Measurements from ENCODE around the gene GATA3.
"Not testable (repeated sequence)": the region's sequence is repeated elsewhere in the genome, so short reads cannot be mapped to it uniquely, and the experiment has no call there.

GATA3 gene

DNA sequence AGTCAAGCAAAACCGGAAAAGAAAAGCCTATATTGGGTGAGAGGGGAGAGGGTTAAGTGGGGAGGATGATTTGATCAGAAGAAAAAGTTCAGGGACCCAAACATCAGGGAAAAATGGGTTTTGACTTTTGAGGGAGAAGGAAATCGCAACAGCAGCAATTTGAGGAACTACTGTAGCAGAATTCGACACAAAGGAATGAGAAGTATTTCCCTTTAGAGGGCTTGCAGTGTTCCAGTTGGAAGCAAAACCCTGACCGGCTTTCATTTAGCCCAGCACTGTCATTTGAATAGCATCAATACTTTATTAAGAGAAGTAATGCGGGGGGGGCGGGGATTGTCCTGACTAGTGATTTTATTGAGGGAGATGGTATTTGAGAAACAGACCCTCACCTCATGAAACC lies 37.2 kb upstream of the GATA3 start:
- TF ChIP-seq ZFX (IDR thresholded peaks at IDR 0.05; ENCODE audit: borderline replicate concordance) = no peak
- TF ChIP-seq, protein P1, sequence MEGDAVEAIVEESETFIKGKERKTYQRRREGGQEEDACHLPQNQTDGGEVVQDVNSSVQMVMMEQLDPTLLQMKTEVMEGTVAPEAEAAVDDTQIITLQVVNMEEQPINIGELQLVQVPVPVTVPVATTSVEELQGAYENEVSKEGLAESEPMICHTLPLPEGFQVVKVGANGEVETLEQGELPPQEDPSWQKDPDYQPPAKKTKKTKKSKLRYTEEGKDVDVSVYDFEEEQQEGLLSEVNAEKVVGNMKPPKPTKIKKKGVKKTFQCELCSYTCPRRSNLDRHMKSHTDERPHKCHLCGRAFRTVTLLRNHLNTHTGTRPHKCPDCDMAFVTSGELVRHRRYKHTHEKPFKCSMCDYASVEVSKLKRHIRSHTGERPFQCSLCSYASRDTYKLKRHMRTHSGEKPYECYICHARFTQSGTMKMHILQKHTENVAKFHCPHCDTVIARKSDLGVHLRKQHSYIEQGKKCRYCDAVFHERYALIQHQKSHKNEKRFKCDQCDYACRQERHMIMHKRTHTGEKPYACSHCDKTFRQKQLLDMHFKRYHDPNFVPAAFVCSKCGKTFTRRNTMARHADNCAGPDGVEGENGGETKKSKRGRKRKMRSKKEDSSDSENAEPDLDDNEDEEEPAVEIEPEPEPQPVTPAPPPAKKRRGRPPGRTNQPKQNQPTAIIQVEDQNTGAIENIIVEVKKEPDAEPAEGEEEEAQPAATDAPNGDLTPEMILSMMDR (IDR thresholded peaks at IDR 0.05) = no peak
- H3K27ac ChIP-seq = no peak overlapping the region

DNA sequence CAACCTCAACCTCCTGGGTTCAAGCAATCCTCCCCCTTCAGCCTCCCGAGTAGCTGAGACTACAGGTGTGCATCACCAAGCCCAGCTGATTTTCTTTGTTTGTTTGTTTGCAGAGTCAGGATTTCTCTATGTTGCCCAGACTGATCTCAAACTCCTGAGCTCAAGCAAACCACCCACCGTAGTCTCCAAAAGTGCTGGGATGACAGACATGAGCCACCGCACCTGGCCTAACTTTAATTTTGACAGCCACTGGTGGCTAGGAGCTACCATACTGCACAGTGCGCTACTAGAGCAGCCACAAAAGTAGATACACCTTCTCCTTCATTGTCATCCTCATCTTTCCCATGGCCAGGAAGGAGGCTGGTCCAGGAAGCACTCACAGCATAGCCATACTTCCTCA lies 31.2 kb upstream of the GATA3 start:
- H3K27ac ChIP-seq = no peak overlapping the region
- no peak for TF ChIP-seq ZFX (IDR thresholded peaks at IDR 0.05; ENCODE audit: borderline replicate concordance)
- TF ChIP-seq, protein P1 (IDR thresholded peaks at IDR 0.05) = no peak

DNA sequence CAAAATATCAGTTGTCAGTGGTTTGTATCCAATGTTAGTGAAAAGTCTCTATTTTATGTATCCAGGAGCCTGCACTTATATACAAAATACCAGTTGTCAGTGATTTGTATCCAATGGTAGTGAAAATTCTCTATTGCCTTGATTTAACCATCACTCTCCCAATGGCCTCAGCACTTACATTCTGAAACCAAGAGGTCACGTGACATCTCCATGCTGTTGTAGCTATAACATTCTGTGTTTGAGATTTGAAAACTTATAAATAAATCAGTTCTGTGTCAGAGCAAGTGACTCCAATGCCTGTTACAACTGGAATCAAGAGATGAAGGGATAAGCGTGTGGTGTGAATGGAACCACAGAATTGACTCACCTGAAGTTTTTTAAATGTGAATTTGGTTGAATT lies 30.6 kb upstream of the GATA3 start:
- H3K27ac ChIP-seq = no peak overlapping the region
- TF ChIP-seq, protein P1 (IDR thresholded peaks at IDR 0.05) = no peak
- no peak for TF ChIP-seq ZFX (IDR thresholded peaks at IDR 0.05; ENCODE audit: borderline replicate concordance)

DNA sequence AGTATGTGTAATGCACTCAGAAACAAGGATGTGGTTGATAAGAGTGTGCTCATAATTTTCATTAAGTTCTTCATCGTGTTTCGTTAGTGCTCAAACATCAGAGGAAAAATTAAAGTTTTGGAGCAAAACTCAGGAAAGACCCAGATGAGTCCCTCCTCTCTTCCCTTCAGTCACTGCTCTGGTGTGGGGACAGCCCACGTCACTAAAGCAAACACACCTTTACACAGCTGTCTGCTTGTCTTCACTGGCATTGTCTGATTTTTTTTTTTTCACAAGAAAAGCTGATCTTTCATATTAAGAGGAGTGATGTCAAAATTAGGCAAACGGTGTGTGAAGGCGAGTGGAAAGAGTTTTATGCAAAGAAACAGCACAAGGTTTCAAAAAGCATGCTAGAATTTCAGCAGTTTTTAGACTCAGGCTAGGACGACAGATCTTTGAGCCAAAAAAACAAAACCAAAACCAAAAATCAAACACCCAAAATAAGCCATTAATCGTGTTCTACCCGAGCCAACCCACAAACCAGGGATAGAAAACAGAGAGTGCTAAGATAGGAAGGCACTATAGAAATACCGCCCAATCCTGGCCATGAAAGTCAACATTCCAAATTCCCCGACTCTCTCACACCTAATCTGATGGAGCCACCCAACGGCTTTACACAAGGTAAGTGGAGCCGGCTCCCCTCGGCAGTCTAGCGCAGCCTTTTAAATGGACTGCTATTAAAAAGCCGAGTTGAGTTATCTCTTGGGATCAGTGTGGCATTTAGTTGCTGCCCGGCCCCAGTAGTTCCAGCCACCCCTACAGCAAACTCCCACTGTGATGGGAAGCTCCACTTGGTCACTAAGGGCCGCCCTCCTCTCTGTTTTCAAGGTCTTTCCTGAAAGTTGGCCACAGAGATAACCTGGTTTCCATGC lies 27.9 kb upstream of the GATA3 start:
- no peak overlapping the region for H3K27ac ChIP-seq
- TF ChIP-seq, protein P1 (IDR thresholded peaks at IDR 0.05) = no peak
- TF ChIP-seq ZFX (IDR thresholded peaks at IDR 0.05; ENCODE audit: borderline replicate concordance) = no peak

DNA sequence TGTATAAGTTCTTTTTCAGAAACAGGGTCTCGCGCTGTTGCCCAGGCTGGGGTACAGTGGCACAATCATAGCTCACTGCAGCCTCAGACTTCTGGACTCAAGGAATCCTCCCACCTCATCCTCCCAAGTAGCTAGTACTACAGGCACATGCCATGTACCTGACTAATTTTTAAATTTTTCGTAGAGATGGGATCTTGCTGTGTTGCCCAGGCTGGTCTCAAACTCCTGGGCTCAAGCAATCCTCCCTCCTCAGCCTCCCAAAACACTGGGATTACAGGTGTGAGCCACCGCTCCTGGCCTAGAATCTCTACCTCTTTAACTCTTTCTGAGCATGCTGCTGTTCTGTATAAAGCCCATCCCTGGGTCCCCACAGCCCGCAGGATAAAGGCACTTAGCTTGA lies 23.3 kb upstream of the GATA3 start:
- H3K27ac ChIP-seq = not testable (repeated sequence)

DNA sequence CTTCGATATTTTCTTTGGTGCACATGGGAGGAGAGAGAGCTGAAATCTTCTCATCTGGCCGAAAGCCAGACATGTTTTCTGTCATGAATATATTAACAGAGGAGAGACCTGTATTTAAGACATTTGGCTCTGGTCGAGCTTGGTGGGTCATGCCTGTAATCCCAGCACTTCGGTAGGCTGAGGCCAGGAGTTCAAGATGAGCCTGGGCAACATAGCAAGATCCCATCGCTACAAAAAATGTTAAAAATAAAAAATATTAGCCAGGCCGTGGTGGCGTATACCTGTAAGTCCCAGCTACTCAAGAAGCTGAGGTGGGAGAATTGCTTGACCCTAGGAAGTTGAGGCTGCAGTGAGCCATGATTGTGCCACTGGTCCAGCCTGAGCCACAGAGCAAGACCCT lies 21.9 kb upstream of the GATA3 start:
- no peak for TF ChIP-seq ZFX (IDR thresholded peaks at IDR 0.05; ENCODE audit: borderline replicate concordance)
- TF ChIP-seq, protein P1 (IDR thresholded peaks at IDR 0.05) = no peak
- H3K27ac ChIP-seq = no peak overlapping the region

DNA sequence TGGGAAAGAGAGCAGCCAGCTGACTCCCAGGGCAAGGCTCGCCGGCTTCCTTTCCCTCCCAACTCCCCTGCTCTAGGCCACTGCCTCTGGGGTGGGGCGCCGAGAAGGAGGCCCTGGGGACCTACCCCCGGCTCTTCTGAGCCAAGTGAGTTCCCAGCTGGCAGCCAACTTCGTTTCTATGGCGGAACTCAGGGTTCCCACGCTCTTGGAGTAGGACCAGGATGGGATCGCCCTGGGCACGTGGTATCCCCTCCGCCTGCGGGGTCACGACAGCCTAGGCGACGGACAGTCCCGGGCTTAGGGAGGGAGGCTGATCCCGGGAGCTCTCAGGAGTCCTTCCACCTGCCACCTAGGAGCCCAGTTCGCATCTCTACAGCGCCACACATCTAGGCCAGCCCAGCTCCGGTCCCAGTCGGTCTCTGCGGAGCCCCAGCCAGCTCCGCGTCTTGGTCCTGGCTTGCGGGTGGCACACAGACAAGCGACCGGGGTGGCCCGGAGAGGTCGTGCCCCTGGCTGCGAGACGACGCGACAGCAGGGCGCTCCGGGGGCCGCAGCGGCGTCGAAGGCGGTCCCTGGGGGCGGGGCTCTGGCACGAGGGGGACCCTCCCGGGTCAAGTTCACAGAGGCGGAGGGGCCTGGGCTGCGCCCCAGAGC lies 20.5 kb upstream of the GATA3 start:
- TF ChIP-seq ZFX (IDR thresholded peaks at IDR 0.05; ENCODE audit: borderline replicate concordance) = no peak
- TF ChIP-seq, protein P1 (IDR thresholded peaks at IDR 0.05) = no peak
- no peak overlapping the region for H3K27ac ChIP-seq

Measured in 22Rv1 (cell line).